ENCODE measurements around the gene ADCY1.

The ADCY1 gene

DNA sequence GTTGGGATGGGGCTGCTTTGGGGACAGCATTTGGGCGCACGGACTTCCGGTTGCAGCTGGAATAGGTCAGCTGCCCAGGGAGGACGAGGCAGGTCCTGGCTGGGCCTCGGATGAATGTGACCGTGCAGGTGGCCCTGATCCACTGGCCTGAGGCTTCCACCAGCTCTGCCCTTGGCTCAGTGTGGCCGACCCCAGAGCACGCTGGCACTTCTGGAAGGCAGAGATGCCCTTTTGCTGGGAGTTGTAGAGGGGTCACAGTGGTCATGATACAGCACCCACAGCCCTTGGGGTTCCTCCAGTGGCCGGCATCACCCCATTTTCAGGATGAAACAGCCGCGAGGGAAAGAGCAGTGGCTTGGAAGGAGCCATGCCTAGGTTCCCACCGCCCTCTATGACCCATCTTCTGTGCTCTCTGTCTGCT lies 19.0 kb downstream of the ADCY1 start:
- DNase-seq (ENCODE audit: low read depth, low spot score) = no peak

GRCh38 chr7:45593877-45594276 lies 19.7 kb downstream of the ADCY1 start:
- no peak for DNase-seq (ENCODE audit: low read depth, low spot score)

GRCh38 chr7:45594745-45595535 lies 20.8 kb downstream of the ADCY1 start:
- no peak for DNase-seq (ENCODE audit: low read depth, low spot score)

DNA sequence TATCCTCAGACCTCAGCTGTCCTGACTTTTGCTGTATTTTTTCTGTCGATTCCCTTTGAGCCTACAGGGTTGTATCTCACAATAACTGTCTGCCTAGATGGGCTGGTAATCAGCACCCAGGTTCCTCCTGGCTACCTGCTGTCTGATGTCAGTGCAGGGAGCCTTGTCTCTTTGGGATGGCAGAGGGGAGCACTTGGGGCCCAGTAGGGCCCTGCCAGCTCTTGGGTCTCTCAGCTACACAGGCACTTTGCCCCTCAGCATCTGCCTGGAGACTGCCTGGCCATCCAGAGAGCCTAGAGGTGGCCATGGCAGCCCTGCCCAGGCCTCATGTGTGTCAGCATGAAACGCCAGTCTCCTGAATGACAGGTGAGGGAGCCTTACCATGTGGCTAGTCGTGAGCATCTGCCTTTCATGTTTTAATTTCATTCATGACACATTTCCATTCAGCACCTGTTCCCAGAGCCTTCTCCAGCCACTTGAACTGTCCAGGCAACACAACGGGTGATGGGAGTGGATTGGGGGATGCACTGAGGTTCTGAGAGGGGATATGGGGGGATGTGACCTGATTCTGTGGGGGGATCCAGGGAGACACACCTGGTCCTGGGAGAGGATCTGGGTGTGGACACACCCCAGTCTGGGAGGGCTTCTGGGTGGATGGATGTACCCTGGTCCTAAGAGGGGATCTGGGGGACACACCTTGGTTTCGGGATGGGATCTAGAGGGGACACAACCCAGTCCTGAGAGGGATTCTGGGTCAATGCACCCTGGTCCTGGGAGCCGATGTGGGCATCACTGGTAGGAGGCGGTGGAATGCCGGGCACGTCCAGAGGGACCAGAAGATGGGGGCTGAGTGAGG lies 21.9 kb downstream of the ADCY1 start:
- no peak for DNase-seq (ENCODE audit: low read depth, low spot score)

DNA sequence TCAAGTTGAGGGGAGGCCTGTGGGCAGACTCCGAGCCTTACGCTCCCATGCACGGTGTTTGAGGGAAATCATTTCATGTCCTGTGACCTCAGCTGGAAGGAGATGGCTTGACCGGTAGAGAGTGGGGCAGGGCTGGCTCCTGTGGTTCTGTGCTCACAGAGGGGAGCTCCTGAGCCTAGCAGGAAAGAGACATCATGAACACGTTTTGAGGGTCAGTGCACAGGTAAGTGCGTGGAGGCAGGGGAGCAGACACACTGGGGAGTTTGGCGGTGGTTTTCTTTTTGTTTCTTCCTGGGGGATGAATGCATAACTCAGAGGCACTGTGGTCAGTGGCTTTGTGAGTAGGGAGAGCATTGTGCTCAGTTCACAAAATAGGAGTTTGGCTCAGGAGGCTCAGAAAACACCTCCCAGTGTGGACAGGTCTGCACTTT lies 22.5 kb downstream of the ADCY1 start:
- no peak for DNase-seq (ENCODE audit: low read depth, low spot score)

- DNase-seq (ENCODE audit: low read depth, low spot score) = no peak
Measured at GRCh38 chr7:45597286-45597984, 23.3 kb downstream of the ADCY1 start.

DNA sequence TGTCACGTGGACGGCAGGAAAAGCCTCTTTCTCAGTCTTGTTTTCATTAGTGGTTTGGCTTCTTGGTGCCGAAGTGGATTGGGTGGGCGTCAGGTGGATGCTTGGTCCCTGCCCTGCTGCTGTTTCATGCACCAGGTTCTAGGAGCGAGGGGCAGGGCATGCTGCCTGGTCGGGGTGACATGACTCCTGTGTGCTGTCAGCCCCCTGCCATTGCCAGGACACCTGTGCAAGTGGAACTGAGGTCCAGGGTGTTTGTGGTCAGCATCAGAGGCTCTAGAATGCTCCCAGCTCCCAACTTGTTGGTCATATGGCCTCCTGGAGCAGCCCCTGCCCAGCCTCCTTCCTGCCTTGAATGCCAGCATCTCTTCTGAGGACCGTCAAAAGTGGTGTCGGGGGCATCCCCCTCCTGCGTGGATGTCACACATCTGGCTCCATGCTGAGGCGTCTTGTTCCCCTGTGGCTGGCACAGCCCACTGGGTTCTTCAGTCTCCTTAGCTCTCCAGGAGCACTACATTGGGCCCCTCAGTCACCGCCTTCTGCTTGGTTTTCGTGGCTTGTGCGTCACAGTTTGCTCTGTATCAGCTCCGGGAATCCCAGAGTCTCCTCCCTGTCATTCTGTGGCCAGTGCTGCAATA lies 24.8 kb downstream of the ADCY1 start:
- no peak for DNase-seq (ENCODE audit: low read depth, low spot score)

GRCh38 chr7:45599851-45600706 lies 25.9 kb downstream of the ADCY1 start:
- DNase-seq (ENCODE audit: low read depth, low spot score) = no peak

DNA sequence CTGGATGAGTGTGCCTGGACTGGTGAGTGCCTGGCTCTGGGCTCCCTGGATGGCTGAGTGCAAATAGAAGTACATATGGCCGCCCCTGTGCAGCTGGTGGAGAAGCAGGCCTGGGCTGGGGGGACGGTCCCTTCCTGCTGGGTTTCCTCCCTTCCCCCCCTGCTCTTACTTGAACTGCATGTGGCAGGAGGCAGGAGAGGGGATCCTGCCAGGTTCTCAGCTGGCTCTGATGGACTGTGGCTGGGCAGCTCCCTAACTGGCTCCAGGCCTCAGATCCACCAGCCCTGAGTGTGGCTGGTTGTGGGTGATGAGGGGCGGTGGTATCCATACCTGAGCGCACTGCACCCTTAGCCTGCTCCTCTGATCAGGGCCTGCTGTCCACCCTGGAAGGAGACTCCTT lies 26.9 kb downstream of the ADCY1 start:
- no peak for DNase-seq (ENCODE audit: low read depth, low spot score)

DNA sequence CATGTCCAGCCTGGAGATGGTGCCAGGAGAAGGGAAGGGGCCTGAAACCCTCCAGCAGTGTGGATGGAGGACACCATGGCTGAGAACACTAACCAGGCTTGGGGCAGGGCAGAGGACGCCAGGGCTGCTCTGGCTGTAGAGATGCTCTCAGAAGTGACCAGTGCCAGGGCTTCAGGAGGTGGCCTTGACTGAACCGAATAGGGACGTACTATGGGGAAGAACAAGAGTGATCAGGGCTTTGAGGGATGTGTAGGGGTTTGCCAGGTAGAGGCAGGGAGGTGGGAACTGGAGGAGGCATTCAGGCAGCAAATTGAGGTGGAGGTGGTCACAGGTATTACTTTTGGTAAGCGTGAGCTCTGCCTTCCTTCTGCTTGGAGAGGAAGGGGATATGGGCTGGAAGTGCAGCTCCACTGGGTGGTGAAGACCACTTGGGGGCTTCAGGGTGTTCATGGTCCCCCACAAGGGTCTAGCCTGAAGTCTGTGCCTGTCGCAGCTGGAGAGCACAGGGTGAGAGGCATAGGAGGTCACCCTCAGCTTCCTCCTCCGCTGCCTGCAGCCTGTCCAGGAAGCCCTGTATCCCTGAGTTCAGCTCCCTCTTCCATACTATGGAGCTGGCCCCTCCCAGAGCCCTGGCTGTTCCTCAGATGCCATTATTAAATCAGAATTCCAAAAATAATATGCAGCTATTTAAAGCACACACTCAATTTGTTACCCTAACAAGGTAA lies 27.8 kb downstream of the ADCY1 start:
- DNase-seq (ENCODE audit: low read depth, low spot score) = no peak

DNA sequence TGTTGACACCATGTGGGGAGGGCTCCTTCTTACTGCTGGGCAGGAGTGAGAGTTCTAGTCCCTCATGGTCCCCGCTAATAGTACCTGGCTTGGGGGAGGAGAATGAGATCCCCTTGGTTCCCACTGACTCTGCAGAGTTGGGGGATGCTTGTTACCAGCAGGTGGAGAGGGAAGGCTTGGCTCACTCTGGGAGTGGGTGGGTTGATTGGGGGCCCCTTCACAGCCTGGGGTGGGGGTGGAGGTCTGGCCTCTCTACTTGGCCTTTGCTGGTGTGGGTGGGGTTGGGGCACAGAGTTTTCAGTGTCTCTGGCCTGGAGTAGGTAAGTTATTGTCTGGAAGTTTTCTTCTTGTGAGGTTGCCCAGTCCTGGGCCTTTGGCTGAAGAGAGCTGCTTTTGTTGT lies 31.9 kb downstream of the ADCY1 start:
- no peak for DNase-seq (ENCODE audit: low read depth, low spot score)

- no peak for DNase-seq (ENCODE audit: low read depth, low spot score)
Measured at GRCh38 chr7:45606931-45607330, 32.8 kb downstream of the ADCY1 start.

DNA sequence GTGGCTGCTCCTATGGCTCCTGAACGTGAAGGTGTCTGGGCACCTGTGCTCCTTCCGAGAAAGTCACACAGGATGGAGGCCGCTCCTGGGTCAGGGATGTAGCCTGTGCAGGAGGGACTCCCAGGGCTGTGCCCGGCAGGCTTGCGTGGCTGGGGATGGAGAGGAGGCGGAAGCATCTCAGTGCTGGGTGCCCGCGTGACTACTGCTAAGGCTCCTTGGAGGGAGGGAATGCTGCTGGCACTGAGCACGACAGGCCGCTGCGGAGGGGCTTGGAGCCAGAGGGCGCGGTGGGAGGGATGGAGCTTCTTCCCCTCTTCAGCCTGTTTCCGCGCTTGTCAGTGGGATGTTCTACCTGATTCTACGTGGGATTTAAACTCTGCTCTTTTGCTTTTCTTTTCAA lies 35.0 kb downstream of the ADCY1 start:
- no peak for DNase-seq (ENCODE audit: low read depth, low spot score)

- no peak for DNase-seq (ENCODE audit: low read depth, low spot score)
Measured at GRCh38 chr7:45610019-45610418, 35.9 kb downstream of the ADCY1 start.

- no peak for DNase-seq (ENCODE audit: low read depth, low spot score)
Measured at GRCh38 chr7:45610660-45611299, 36.6 kb downstream of the ADCY1 start.

- no peak for DNase-seq (ENCODE audit: low read depth, low spot score)
Measured at GRCh38 chr7:45617166-45617565, 43.0 kb downstream of the ADCY1 start.

- no peak for DNase-seq (ENCODE audit: low read depth, low spot score)
Measured at GRCh38 chr7:45622058-45622457, 47.9 kb downstream of the ADCY1 start.

- no peak for DNase-seq (ENCODE audit: low read depth, low spot score)
Measured at GRCh38 chr7:45623157-45623556, 49.0 kb downstream of the ADCY1 start.

- DNase-seq (ENCODE audit: low read depth, low spot score) = no peak
Measured at GRCh38 chr7:45623740-45624391, 49.7 kb downstream of the ADCY1 start.

Data from activated naive CD8-positive, alpha-beta T cell treated with anti-CD3 and anti-CD28 coated beads, Interleukin-2, amount 50 U/mL, for 16 hours (primary cell).